Activated T-helper 1 cell treated with anti-CD3 and anti-CD28 coated beads, Interleukin-12 subunit alpha, Interleukin-12 subunit beta, Interleukin-2, Interleukin-4 antibody, amounts not matched to agents 30 ng/mL and 10 ng/mL and 1 ng/mL, durations not matched to agents 14 hours and 24 hours and 36 hours (primary cell): ENCODE data around the gene MTA1. TPM values are rescaled to one million over a fixed set of nuclear protein-coding genes. Genes with fewer than 3 reads are reported as not detected.

Experiments
- DNase-seq: peaks from one replicate; pipeline ENCODE4 v3.0.0; 2021; ENCODE audit warnings: low spot score
- H3K27ac Mint-ChIP-seq: one replicate; pipeline ENCODE4 v1.8.0; 2021; ENCODE audit warnings: mild to moderate bottlenecking, mixed read lengths
- H3K27me3 Mint-ChIP-seq: one replicate; pipeline ENCODE4 v1.8.0; 2022; ENCODE audit warnings: mild to moderate bottlenecking, moderate library complexity, mixed read lengths; ENCODE audit not compliant: insufficient read depth
- H3K36me3 Mint-ChIP-seq: one replicate; pipeline ENCODE4 v1.8.0; 2021; ENCODE audit warnings: low read depth, mixed read lengths
- H3K4me1 Mint-ChIP-seq: one replicate; pipeline ENCODE4 v1.8.0; 2021; ENCODE audit warnings: low read depth, mixed read lengths
- H3K4me3 Mint-ChIP-seq: one replicate; pipeline ENCODE4 v1.8.0; 2021; ENCODE audit warnings: mild to moderate bottlenecking, moderate library complexity, mixed read lengths
- H3K9me3 Mint-ChIP-seq: one replicate; pipeline ENCODE4 v1.8.0; 2021; ENCODE audit warnings: mixed read lengths
- intact Hi-C: fragments of 100-400 bp; cut with micrococcal nuclease; formaldehyde crosslinking; loops from one replicate; pipeline ENCODE4 v1.15.1; 2024
- total RNA-seq: library from RNA; stranded (reverse); gene quantifications from 2 replicates; pipeline ENCODE4 v1.2.3, GENCODE V29; 2022

MTA1 gene
- total RNA-seq, 1 donor from 2014 or later, result 173 TPM

DNA sequence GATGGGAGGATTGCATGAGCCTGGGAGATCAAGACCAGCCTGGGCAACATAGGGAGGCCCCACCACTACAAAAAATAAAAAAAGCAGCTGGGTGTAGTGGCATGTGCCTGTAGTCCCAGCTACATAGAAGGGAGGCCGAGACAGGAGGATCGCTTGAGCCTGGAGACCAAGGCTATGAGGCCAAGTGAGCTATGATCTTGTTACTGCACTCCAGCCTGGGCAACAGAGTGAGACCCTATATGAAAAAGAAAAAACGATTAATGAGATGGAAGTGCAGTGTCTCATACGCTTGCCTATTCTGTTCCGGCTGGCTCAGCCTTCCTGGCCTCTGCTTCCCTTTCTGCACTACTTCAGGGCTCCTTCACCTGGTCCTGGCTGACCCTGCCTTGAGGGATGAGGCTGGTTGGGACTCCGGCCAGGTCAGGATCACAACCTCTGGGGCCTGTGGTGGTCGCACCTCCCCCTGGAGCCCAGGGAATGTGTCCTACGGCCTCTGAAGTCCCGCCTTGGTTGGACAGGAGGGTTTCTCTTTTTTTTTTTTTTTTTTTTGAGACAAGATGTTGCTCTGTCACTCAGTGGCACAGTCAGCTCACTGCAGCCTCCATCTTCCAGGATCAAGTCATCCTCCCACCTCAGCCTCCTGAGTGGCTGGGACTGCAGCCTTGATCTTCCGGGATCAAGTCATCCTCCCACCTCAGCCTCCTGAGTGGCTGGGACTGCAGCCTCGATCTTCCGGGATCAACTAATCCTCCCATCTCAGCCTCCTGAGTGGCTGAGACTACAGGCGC, 82.1 kb downstream of the MTA1 start:
- Mint-ChIP-seq H3K4me3 (no peak overlapping the region), H3K27ac (no peak overlapping the region), H3K27me3 (peaks cover 3% of the 10 kb centered on the region), H3K36me3 (no peaks in the 10 kb centered on the region), H3K4me1 (no peaks in the 10 kb centered on the region), H3K9me3 (no peaks in the 10 kb centered on the region)
- no peak for DNase-seq
- intact Hi-C loops, result no loop called here

GRCh38 chr14:105502446-105503295, 83.0 kb downstream of the MTA1 start:
- intact Hi-C loops, result no loop called here
- Mint-ChIP-seq H3K4me1 (peaks cover 2% of the 10 kb centered on the region), H3K9me3 (no peaks in the 10 kb centered on the region), H3K27me3 (peaks cover 9% of the 10 kb centered on the region), H3K27ac (peak overlapping the region; percentile 9), H3K36me3 (no peaks in the 10 kb centered on the region), H3K4me3 (no peak overlapping the region)
- no peak for DNase-seq

DNA sequence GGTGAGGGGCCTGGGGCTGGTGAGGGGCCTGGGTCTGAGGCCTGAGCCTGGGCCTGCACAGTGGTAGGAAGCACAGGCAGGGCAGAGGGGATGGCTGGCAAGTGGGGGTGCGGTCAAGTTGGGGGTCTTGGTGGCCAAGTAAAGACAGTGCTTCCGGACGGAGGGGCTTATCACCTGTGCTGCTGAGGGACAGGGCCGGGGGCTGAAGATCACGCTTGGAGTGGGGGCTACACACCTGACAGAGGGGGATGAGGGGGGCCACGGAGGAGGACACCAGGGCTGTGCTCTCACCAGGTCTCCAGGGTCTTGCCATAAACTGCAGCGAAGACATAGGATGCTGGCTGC, 83.6 kb downstream of the MTA1 start:
- Mint-ChIP-seq H3K27me3 (peaks cover 14% of the 10 kb centered on the region), H3K4me1 (peaks cover 7% of the 10 kb centered on the region), H3K9me3 (no peaks in the 10 kb centered on the region), H3K27ac (no peak overlapping the region), H3K36me3 (no peaks in the 10 kb centered on the region), H3K4me3 (no peak overlapping the region)
- DNase-seq, result no peak
- intact Hi-C loops, result no loop called here

GRCh38 chr14:105503935-105504692, 84.5 kb downstream of the MTA1 start:
- DNase-seq, result no peak
- no peak overlapping the region for H3K27ac Mint-ChIP-seq
- intact Hi-C loops, result no loop called here
- H3K27me3 Mint-ChIP-seq, result peaks cover 17% of the 10 kb centered on the region
- no peaks in the 10 kb centered on the region for H3K9me3 Mint-ChIP-seq
- H3K4me1 Mint-ChIP-seq, result peaks cover 7% of the 10 kb centered on the region
- H3K4me3 Mint-ChIP-seq, result no peak overlapping the region
- no peaks in the 10 kb centered on the region for H3K36me3 Mint-ChIP-seq

DNA sequence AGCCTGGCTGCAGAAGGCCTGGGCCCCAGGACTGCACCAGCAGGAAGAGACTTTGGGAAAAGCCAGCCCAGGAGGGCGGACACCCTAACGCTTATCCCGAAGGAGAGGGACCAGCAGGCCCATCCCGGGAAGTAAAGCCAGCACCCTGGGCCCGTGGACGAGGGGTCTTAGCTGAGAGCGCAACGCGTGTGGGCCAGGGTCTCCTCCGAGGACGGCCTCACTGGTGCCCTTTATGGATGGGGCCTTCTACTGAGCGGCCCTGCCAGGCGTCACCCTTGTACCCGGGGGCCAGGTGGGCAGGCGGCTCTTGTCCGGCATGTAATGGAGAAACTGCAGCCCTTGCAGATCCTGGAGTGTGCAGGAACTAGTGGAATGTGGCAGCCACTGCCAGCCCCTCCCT, 85.5 kb downstream of the MTA1 start:
- Mint-ChIP-seq H3K27ac (no peak overlapping the region), H3K27me3 (peaks cover 19% of the 10 kb centered on the region), H3K4me3 (no peak overlapping the region), H3K9me3 (no peaks in the 10 kb centered on the region), H3K4me1 (peaks cover 7% of the 10 kb centered on the region), H3K36me3 (no peaks in the 10 kb centered on the region)
- intact Hi-C loops, result no loop called here
- no peak for DNase-seq

DNA sequence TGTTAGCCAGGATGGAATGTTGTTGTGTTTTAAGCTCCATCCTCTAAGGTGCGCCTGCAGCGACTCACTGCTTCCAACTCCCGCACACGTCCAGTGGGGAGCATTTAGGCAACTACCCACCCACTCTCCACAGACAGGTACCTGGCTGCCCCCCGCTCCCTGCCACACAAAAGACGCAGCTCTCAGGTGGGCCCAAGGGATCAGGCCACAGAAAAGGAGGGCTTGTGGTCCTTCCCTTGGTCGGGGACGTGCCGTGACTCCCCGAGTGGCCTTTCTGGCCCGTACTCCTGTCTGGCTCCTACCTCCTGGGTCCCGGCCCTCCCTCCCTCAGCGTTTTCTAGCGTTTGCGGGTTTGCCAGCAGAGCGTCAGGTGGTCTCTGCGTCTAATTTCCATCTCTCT, 87.6 kb downstream of the MTA1 start:
- H3K27ac Mint-ChIP-seq, result no peak overlapping the region

DNA sequence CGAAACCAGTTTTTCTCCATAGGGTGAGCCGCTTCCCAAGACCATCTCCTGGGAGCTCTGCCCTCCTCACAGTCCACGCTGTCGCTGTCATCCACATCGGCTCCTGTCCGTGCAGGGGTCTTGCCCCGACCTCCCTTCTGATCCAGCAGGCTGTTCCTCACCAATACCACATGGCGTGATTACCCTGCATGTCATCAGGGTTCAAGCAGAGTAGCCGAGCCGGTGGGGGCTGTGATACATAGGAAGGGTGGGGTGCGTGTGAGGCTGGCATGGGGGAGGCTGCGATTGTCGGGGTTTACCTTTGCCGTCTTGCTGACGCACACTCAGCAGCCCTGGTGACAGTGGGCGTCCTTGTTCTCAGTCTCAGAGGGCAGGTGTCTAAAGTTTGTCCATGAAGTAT, 88.4 kb downstream of the MTA1 start:
- Mint-ChIP-seq H3K4me3 (no peak overlapping the region), H3K27ac (no peak overlapping the region), H3K36me3 (no peaks in the 10 kb centered on the region), H3K9me3 (no peaks in the 10 kb centered on the region), H3K4me1 (peaks cover 7% of the 10 kb centered on the region), H3K27me3 (peaks cover 21% of the 10 kb centered on the region)
- no peak for DNase-seq
- intact Hi-C loops, result no loop called here

More for the DNA sequence above, 87.6 kb downstream of the MTA1 start:
- no peak overlapping the region for H3K4me3 Mint-ChIP-seq
- no peak for DNase-seq
- H3K9me3 Mint-ChIP-seq, result no peaks in the 10 kb centered on the region
- H3K27me3 Mint-ChIP-seq, result peaks cover 19% of the 10 kb centered on the region
- H3K36me3 Mint-ChIP-seq, result no peaks in the 10 kb centered on the region
- intact Hi-C loops, result no loop called here
- H3K4me1 Mint-ChIP-seq, result peaks cover 7% of the 10 kb centered on the region

DNA sequence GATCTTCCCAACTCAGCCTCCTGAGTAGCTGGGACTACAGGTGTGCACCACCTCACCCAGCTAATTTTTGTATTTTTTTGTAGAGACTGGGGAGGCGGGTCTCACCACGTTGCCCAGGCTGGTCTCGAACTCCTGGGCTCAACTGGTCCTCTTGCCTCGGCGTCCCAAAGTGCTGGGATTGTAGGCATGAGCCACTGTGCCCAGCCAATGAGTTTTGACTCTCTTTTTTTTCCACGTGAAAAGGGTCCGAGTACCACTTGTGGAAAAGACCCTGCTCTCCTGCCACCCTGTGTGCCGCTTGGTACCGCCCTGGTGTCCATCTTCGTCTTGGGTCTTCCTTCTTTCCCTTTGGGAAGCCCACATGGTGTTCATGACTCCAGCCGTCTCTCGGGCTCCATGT, 89.0 kb downstream of the MTA1 start:
- Mint-ChIP-seq H3K36me3 (no peaks in the 10 kb centered on the region), H3K27ac (no peak overlapping the region), H3K9me3 (no peaks in the 10 kb centered on the region), H3K4me1 (peaks cover 7% of the 10 kb centered on the region), H3K27me3 (peaks cover 21% of the 10 kb centered on the region), H3K4me3 (no peak overlapping the region)
- DNase-seq, result no peak
- intact Hi-C loops, result no loop called here

GRCh38 chr14:105517096-105517495, 97.5 kb downstream of the MTA1 start:
- H3K9me3 Mint-ChIP-seq, result peaks cover 3% of the 10 kb centered on the region
- H3K4me1 Mint-ChIP-seq, result no peaks in the 10 kb centered on the region
- no peak overlapping the region for H3K27ac Mint-ChIP-seq
- peaks cover 21% of the 10 kb centered on the region for H3K27me3 Mint-ChIP-seq
- intact Hi-C loops, result no loop called here
- peaks cover 2% of the 10 kb centered on the region for H3K36me3 Mint-ChIP-seq
- no peak for DNase-seq
- no peak overlapping the region for H3K4me3 Mint-ChIP-seq

DNA sequence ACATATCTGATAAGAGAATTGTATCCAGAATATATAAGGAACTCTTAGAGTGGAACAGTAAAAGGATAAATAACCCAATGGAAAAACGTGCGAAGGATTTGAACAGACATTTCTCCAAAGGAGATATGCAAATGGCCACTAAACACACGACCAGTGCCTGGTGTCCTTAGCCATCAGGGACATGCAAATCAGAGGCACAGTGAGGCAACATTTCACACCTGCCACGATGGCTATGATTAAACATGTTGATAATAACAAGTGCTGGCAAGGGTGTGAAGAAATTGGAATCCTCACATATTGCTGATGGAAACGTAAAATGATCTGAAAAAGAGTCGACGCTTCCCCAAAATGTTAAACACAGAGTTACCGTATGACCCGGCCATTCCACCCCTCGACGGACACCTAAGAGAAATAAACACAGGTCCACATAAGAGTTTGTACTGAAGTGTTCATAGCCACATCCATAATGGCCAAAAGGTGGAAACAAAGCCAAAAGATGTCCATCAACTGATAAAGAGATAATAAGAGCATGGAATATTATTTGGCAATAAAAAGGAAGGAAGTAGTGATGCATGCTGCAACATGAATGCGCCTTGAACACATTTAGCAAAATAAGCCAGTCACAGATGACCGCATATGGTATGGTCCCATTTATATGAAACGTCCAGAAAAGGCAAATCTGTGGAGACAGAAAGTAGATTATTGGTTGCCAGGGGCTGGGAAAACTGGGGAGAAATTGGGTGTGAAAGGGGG, 100.5 kb downstream of the MTA1 start:
- no peaks in the 10 kb centered on the region for H3K36me3 Mint-ChIP-seq
- no peak for DNase-seq
- peaks cover 28% of the 10 kb centered on the region for H3K27me3 Mint-ChIP-seq
- no peak overlapping the region for H3K27ac Mint-ChIP-seq
- no peaks in the 10 kb centered on the region for H3K4me1 Mint-ChIP-seq
- H3K4me3 Mint-ChIP-seq, result no peak overlapping the region
- intact Hi-C loops, result loop anchor here (10.0 kb wide), 1 partner anchor 315 kb away; no protein-coding TSS in a partner anchor
- H3K9me3 Mint-ChIP-seq, result no peaks in the 10 kb centered on the region
